Cardiac ventricle fibroblast (primary cell): ENCODE data around the gene ARPC5. TPM values are rescaled to one million over a fixed set of nuclear protein-coding genes. Genes with fewer than 3 reads are reported as not detected.

Source experiments
- total RNA-seq: library from RNA; depleted of rRNA; stranded (reverse); fragments of >200 nt; gene quantifications from 2 replicates; pipeline ENCODE4 v1.2.3, GENCODE V29; 2015

ARPC5 gene
- 75.8 and 90.8 TPM in 2 replicates for total RNA-seq

GRCh38 chr1:183635606-183636333 lies at the start of gene ARPC5:
Gene ARPC5, minus strand, starts transcription at chr1:183635783. Its CDS starts 124 bp downstream, at chr1:183635659.

GRCh38 chr1:183652547-183653461 lies 17.2 kb upstream of the ARPC5 start, which contains the start of gene APOBEC4:
Gene APOBEC4, minus strand, starts transcription at chr1:183653316. Its CDS starts 4,535 bp downstream, at chr1:183648781.

GRCh38 chr1:183590244-183591191 lies 45.1 kb downstream of the ARPC5 start, which contains the start of gene NCF2:
Gene NCF2, minus strand, starts transcription at chr1:183590459. Its CDS starts 130 bp downstream, at chr1:183590329.

Other genes with a start within 250 kb of the ARPC5 start
- gene NMNAT2, start 217.4 kb downstream of the ARPC5 start, total RNA-seq, result 7.9 and 8.0 TPM in 2 replicates
- gene SMG7, start 163.3 kb downstream of the ARPC5 start, total RNA-seq, result 22.3 and 28.9 TPM in 2 replicates
- not detected in 2 replicates for gene NCF2, start 45.3 kb downstream of the ARPC5 start, total RNA-seq
- not detected in 2 replicates for gene APOBEC4, start 17.5 kb upstream of the ARPC5 start, total RNA-seq
- gene RGL1, start 169.3 kb upstream of the ARPC5 start, total RNA-seq, result 15.5 and 18.8 TPM in 2 replicates